GM13976 (cell line): ENCODE results near the gene MTMR11.

Experiments
- DNase-seq: peaks from one replicate; pipeline ENCODE4 v3.0.0; 2012; ENCODE audit warnings: low spot score
- in situ Hi-C: fragments of 300-500 bp; cut with MboI; formaldehyde crosslinking; loops from one replicate; pipeline ENCODE4 v1.12.0; 2022; ENCODE audit warnings: low sequenced_read_pairs, mixed read lengths, inconsistent platforms; ENCODE audit not compliant: unreplicated experiment
- TF ChIP-seq, protein P1 (sequence below): IDR thresholded peaks from 2 replicates; pipeline ENCODE4 v1.5.1; 2012; ENCODE audit warnings: borderline replicate concordance, mild to moderate bottlenecking; ENCODE audit not compliant: insufficient read depth; ENCODE audit errors: extremely low read depth, missing control alignments, control extremely low read depth

The MTMR11 gene

DNA sequence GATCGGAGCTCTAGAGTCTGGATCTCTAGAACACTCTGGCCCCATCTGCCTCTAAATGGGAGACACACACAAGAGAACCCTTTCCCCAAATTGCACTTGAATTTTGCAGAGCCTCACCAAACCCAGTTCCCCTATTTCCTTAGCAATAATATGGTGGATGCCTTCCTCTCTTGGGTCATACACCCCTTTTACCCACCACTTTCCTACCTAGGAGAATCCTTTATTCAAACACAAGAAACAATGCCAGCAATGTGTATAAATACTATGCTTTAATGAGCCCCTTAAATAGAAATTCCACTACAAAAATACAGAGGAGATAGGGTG lies 8.3 kb downstream of the MTMR11 start:
- in situ Hi-C loops, result no loop called here
- TF ChIP-seq, protein P1, sequence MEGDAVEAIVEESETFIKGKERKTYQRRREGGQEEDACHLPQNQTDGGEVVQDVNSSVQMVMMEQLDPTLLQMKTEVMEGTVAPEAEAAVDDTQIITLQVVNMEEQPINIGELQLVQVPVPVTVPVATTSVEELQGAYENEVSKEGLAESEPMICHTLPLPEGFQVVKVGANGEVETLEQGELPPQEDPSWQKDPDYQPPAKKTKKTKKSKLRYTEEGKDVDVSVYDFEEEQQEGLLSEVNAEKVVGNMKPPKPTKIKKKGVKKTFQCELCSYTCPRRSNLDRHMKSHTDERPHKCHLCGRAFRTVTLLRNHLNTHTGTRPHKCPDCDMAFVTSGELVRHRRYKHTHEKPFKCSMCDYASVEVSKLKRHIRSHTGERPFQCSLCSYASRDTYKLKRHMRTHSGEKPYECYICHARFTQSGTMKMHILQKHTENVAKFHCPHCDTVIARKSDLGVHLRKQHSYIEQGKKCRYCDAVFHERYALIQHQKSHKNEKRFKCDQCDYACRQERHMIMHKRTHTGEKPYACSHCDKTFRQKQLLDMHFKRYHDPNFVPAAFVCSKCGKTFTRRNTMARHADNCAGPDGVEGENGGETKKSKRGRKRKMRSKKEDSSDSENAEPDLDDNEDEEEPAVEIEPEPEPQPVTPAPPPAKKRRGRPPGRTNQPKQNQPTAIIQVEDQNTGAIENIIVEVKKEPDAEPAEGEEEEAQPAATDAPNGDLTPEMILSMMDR, result no peak
- DNase-seq, result no peak

DNA sequence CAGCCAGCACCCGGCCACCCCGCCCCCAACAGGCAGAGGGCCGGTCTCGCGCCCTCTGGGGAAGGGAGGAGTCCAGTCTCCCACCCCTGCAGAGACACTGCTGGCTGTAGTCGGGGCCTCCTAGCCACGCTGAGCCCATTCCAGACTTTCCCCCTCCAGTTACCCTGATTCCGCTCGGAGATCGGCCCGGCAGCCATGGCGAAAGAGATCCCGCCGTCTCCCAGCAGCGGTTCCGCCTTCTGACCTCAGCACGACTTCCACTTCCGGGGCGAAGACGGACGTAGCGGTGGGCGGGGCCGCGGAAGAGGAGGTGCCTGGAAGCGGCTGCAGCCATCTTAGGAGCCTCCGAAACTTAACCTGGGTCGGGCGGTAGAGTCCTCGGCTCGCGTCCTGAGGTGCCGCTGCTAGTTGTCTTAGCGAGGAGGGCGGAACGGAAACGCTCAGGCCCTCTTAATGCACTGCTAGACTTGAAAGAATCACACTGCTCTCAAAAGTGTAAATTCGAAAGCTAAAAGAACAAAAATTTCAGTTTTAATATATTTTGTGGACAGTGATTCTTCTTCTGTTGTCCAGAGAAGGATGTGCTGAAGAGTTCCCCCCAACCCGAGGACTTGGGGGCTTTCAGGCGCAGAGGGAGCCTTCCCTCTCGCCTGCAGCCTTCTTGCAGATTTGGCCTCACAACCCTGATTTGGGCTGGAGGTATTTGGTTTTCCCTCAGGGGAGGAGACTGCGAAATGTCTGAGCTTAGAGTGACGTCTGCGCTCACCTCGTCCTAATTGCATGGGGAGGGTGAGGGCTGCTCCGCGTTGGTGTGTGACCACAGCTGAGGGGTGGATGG lies 8.9 kb downstream of the MTMR11 start, which contains the start of gene SF3B4:
TSS of gene SF3B4 (minus strand) at position 241 of the 838 bp plus-strand sequence. CDS start at position 197, 44 bp downstream.
- peak; percentile 94 for DNase-seq
- in situ Hi-C loops, result no loop called here
- TF ChIP-seq, protein P1, result no peak

DNA sequence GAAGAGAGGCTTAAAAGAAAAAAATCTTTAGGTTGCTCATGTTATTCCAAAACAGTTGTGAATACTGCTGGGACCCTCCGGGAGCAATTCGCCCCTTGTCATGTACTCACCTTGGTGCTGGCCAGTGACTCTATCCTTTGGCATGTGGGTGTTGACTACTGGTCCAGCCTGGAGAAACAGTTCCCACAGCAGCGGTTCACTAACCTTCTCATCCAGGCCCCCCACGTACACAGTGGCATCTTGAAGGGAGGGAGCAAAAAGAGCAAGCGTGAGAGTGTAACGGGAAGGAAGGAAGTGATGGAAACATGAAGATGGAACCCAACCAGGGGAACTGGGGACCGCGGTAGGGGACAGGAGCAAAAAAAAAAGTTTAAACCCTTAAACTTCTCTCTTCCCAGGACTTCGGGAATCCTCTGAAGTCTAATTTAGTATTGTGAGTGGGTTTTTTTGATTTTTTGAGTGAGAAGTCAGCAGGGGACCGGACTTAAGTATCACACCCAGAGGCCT lies 9.6 kb downstream of the MTMR11 start:
- TF ChIP-seq, protein P1, result no peak
- in situ Hi-C loops, result no loop called here
- DNase-seq, result no peak

DNA sequence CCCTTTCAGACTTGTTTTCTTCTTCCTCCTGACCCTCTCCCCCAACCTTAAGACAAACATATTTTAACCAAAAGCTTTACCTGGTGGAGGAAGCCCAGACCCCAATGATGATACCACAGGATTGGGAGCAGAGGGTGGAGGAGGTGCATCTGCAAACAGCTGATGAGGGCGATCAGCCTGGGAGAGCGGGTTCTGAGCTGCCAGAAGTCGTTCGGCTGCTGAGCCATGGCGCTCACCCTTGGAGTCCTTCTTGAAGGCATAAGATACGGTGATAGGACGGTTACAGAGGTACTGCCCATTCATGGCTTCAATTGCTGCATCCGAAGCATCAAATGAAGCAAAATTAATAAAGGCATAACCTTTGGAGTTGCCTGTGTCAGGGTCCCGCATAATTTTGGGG lies 10.4 kb downstream of the MTMR11 start:
- TF ChIP-seq, protein P1, result no peak
- in situ Hi-C loops, result no loop called here
- DNase-seq, result no peak

DNA sequence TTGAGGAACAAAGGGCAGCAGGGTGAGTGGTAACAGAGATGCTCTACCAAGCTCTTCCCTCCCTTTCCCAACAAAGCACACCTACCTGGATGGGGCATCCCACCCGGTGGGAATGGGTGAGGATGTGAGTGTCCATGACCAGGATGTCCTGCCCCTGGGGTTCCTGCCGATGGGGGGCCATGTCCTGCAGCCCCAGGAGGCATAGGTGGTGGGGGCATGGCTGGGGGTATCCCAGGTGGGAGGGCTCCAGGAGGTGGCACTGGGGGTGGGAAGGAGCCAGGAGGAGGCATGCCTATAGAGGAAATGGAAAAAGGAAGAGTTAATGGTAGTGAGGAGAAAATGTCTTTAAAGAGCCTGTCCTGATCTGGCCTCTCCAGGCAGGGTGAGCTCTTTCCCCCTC lies 10.9 kb downstream of the MTMR11 start:
- in situ Hi-C loops, result no loop called here
- DNase-seq, result no peak
- TF ChIP-seq, protein P1, result no peak

DNA sequence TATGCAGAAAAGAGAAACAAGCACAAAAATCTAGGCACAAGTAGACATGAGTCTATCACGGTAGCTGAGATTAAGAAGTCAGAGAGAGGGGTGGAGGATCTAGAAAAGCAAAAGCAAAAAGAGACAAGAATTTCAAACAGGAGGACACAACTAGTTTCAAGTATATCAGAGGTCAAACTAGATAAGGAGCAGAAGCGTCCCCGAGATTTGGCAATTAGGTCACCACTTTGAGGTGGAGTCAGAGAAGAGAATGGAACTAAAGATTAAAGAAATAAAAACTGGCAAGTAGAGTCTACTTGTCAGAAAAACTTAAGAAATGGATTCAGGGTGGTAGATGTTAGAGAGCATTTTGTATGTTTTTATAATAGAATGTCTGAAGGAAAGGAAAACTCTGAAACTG lies 11.3 kb downstream of the MTMR11 start:
- DNase-seq, result no peak
- in situ Hi-C loops, result no loop called here
- TF ChIP-seq, protein P1, result no peak
